NOMO-1 treated with DMSO at 0.1 percent for 48 hours (cell line): ENCODE measurements around the gene ZNF649.
"Not testable (repeated sequence)": the region's sequence is repeated elsewhere in the genome, so short reads cannot be mapped to it uniquely, and the experiment has no call there.

Experiments
- DNase-seq: peaks from one replicate; lab custom pipeline; 2025; ENCODE audit not compliant: unreplicated experiment; lab: John Stamatoyannopoulos, UW

The ZNF649 gene

DNA sequence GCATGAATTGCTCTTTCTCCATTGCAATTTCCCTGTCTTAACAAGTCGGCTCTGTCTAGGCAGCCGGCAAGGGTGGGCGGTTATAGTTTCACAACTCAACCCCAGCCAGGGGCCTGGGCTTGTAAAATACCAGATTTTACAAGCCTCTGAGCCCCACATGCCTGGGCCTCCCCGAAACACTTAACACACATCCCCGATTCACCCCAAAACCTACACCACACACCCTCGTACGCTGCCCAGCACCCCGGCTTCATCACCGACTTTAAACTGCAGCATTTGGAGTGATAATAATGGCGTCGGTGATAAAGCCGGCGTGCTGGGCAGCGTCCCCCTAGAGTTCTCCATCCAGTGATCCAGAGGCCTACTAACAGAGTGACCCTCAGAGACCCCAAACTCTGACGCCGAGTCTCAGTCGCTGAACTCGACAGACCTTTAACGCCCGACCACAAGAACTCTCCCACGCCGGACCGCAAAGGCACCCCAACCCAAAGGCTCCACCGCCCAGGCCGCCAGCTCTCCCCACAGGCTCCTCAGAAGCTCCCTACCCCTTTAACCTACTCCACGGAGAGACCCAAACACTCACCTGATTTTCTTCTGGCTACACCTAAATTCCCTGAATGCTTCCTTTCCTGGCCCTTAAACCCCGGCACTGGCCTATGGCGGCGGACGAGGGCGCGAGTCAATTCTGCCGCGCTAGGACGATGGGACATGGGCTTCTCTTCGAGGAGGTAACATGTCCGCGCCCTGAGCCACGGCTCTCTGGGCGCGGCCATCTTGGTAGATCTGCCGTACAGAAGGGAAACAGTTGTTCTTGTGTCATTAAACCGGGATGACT is at the start of gene ZNF649:
ZNF649 (minus strand) TSS at position 687 of the 835 bp plus-strand sequence. CDS start 4,910 bp downstream, outside the sequence.
- peak; percentile 71 for DNase-seq

GRCh38 chr19:51948975-51949374 is 44.2 kb upstream of the ZNF649 start:
- DNase-seq: no peak

DNA sequence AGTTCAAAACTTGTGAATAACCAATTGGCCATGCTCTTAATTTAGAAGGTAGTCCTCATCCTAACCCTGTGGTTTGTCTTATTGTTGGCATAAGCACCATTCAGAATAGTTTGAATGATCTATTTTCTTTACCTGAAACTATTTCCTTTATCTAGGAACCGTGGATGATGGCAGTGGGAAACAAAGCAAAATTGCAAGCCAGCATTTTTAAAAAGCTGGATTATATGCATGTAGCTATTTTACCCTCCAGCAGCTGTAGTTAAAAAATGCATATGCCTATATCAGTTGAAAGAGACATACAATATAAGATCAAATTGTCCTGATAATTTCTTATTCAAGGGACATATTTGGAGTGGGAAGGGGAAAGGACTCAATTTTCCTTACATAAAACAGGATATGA is 41.8 kb upstream of the ZNF649 start:
- no peak for DNase-seq

GRCh38 chr19:51944798-51945552 is 40.2 kb upstream of the ZNF649 start:
- no peak for DNase-seq

DNA sequence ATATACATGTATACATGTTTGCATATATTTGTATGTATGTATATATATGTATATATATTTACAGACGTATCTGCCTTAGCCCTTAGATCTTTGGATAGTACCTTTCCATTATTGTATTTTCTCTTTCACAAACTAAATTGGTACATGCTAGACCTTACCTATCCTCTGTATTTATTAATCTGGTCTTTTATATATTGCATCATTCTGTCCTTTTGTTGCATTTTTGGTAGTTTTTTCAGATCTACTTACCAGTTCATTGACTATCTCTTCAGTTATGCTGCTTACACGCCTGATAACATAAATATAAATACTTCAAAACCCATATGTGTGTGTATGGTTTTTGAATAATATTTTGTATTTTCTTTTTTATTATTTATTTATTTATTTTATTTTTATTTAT is 34.1 kb upstream of the ZNF649 start:
- no peak for DNase-seq

GRCh38 chr19:51931921-51932320 is 27.1 kb upstream of the ZNF649 start:
- DNase-seq: no peak

DNA sequence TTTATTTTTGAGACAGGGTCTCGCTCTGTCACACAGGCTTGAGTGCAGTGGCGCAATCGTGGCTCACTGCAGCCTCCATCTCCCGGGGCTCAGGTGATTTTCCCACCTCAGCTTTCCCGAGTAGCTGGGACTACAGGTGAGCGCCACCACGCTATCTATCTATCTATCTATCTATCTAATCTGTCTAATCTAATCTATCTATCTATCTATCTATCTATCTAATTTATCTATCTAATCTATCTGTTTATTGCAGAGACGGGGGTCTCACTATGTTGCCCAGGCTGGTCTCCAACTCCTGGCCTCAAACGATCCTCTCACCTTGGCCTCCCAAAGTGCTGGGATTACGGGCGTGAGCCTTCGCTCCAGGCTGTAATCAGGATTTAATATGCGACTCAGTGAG is 23.0 kb upstream of the ZNF649 start:
- DNase-seq: no peak

- peak; percentile 93 for DNase-seq
Measured at GRCh38 chr19:51926784-51927741, 22.2 kb upstream of the ZNF649 start, which contains the start of gene ZNF613. Gene ZNF613, plus strand, starts transcription at chr19:51927472. Its CDS starts 8,749 bp downstream, at chr19:51936221.

DNA sequence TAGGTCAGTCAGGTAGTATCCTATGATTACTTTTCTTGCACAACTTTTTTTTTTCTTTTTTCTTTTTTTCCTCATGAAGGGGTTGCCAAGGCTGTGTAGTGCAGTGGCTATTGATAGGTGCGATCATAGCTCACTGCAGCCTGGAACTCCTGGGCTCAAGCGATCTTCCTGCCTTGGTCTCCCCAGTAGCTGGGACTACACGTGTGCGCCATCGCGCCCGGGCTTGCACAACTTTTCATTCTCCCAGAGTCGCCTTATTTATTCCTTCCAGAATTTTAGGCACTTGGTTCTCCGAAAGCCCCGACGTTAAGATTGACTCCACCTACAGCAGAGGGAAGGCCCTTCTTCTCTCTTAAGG is 21.6 kb upstream of the ZNF649 start:
- no peak for DNase-seq

DNA sequence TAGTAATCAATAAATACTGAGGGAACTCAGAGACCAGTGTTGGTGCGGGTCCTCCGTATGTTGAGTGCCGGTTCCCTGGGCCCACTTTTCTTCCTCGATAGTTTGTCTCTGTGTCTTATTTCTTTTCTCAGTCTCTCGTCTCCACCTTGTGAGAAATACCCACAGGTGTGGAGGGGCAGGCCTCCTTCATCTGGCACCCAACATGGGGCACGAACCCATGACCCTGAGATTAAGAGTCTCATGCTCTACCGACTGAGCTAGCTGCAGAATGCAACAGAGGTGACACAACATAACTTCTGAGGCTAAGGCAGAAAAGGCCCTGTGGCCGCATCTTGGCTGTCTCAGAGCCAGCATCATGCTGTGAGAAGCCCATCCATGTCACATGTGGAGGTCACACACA is 17.1 kb upstream of the ZNF649 start:
- no peak for DNase-seq

- no peak for DNase-seq
Measured at GRCh38 chr19:51919606-51920005, 14.8 kb upstream of the ZNF649 start.

- peak; percentile 27 for DNase-seq
Measured at GRCh38 chr19:51916167-51916566, 11.3 kb upstream of the ZNF649 start.

GRCh38 chr19:51915324-51915867 is 10.6 kb upstream of the ZNF649 start:
- no peak for DNase-seq

DNA sequence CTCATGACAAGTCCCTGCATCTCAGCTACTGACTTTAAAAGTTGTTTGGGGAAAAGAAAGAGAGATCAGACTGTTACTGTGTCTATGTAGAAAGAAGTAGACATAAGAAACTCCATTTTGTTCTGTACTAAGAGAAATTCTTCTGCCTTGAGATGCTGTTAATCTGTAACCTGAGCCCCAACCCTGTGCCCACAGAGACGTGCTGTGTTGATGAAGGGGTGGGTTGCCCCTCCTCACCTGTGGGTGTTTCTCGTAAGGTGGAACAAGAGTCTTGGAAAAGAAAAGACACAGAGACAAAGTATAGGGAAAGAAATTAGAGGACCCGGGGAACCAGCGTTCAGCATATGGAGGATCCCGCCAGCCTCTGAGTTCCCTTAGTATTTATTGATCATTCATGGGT is 3.2 kb upstream of the ZNF649 start:
- DNase-seq: not testable (repeated sequence)

- DNase-seq: not testable (repeated sequence)
Measured at GRCh38 chr19:51906108-51906507, 1.3 kb upstream of the ZNF649 start.

GRCh38 chr19:51905639-51906038 is 822 bp upstream of the ZNF649 start:
- DNase-seq: not testable (repeated sequence)

GRCh38 chr19:51905206-51905605 is 389 bp upstream of the ZNF649 start:
- DNase-seq: no peak

GRCh38 chr19:51903192-51903591 is 1.6 kb downstream of the ZNF649 start:
- DNase-seq: no peak

- DNase-seq: no peak
Measured at GRCh38 chr19:51901860-51902259, 3.0 kb downstream of the ZNF649 start.

- no peak for DNase-seq
Measured at GRCh38 chr19:51891193-51891747, 13.5 kb downstream of the ZNF649 start.
